ENCODE data around the gene OR4N5.

DNA sequence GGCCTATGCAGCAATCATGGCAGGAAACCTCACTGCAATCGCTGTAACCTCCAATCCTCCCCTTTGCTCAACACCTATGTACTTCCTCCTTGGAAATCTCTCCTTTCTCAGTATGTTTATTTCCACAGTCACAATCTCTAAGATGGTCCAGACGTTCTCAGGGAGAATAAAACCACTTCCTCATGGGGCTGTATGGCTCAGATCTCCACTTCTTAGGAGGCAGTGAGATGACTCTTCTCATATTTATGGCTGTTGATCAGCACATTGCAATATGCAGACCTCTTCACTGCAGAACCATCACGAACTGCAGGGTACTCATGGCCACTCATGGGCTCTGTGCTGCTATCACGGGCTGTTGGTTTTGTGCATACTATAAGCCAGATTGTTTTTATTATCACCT, 45.2 kb upstream of the OR4N5 start:
- TF ChIP-seq, protein P1, sequence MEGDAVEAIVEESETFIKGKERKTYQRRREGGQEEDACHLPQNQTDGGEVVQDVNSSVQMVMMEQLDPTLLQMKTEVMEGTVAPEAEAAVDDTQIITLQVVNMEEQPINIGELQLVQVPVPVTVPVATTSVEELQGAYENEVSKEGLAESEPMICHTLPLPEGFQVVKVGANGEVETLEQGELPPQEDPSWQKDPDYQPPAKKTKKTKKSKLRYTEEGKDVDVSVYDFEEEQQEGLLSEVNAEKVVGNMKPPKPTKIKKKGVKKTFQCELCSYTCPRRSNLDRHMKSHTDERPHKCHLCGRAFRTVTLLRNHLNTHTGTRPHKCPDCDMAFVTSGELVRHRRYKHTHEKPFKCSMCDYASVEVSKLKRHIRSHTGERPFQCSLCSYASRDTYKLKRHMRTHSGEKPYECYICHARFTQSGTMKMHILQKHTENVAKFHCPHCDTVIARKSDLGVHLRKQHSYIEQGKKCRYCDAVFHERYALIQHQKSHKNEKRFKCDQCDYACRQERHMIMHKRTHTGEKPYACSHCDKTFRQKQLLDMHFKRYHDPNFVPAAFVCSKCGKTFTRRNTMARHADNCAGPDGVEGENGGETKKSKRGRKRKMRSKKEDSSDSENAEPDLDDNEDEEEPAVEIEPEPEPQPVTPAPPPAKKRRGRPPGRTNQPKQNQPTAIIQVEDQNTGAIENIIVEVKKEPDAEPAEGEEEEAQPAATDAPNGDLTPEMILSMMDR (IDR thresholded peaks at IDR 0.05; ENCODE audit: insufficient read depth, low read length, poor library complexity, severe bottlenecking) = no peak
- no peak for TF ChIP-seq EZH2phosphoT487 (conservative IDR thresholded peaks at IDR 0.05; ENCODE audit: low read length)

All from SU-DHL-6 (cell line).